GM10266 (cell line): ENCODE data around the gene DISP3.

Source experiments
- DNase-seq: peaks from one replicate; pipeline ENCODE4 v3.0.0; 2012; ENCODE audit errors: extremely low spot score
- CTCF ChIP-seq: IDR thresholded peaks from 2 replicates; pipeline ENCODE4 v1.5.1; 2012; ENCODE audit warnings: mild to moderate bottlenecking, low read depth; ENCODE audit not compliant: control insufficient read depth, insufficient read depth; ENCODE audit errors: missing control alignments

The DISP3 gene

GRCh38 chr1:11488201-11488770 lies 9.3 kb downstream of the DISP3 start:
- DNase-seq, result no peak
- TF ChIP-seq CTCF, result no peak

GRCh38 chr1:11488966-11489625 lies 10.1 kb downstream of the DISP3 start:
- DNase-seq, result no peak

GRCh38 chr1:11492235-11492634 lies 13.3 kb downstream of the DISP3 start:
- no peak for TF ChIP-seq CTCF
- no peak for DNase-seq

More at GRCh38 chr1:11488966-11489625, 10.1 kb downstream of the DISP3 start:
- TF ChIP-seq CTCF, result no peak

GRCh38 chr1:11493972-11494655 lies 15.2 kb downstream of the DISP3 start:
- DNase-seq, result no peak
- TF ChIP-seq CTCF, result no peak

- no peak for TF ChIP-seq CTCF
- DNase-seq, result no peak
These were observed 15.8 kb downstream of the DISP3 start for GRCh38 chr1:11494771-11495170.

GRCh38 chr1:11495579-11495978 lies 16.6 kb downstream of the DISP3 start:
- no peak for TF ChIP-seq CTCF
- no peak for DNase-seq

- DNase-seq, result no peak
- TF ChIP-seq CTCF, result no peak
These were observed 17.7 kb downstream of the DISP3 start for GRCh38 chr1:11496551-11497080.
